HG02885 (cell line): ENCODE data around the gene TLR1.
A peak's percentile ranks its signal among the peaks of the same experiment; 100 is the strongest.
"Not testable (repeated sequence)": the region's sequence is repeated elsewhere in the genome, so short reads cannot be mapped to it uniquely, and the experiment has no call there.

Experiments used
- ATAC-seq: cut with Tn5 transposase; IDR thresholded peaks from one replicate; pipeline ENCODE4 v1.9.1; 2021; ENCODE audit warnings: mild to moderate bottlenecking; ENCODE audit not compliant: unreplicated experiment, poor library complexity

Gene TLR1

DNA sequence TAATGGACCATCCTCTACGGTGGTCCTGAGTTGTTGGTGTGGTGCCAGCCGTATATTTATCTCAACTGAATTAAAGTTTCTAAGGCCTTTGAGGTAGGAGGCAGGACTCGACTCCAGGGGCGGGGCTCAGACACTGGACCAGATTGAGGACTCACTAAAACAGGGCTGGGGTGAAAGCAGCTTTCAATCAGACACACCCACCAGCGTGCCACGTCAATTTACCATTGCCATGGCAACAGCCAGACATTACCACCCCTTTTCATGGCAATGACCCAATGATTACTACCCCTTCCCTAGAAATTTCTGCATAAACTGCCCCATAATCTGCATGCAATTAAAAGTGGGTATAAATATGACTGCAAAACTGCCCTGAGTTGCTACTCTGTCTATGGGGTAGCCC lies 6.7 kb upstream of the TLR1 start:
- ATAC-seq = no peak

GRCh38 chr4:38807462-38807861 lies 2.9 kb upstream of the TLR1 start:
- not testable (repeated sequence) for ATAC-seq

GRCh38 chr4:38806251-38806650 lies 1.7 kb upstream of the TLR1 start:
- not testable (repeated sequence) for ATAC-seq

DNA sequence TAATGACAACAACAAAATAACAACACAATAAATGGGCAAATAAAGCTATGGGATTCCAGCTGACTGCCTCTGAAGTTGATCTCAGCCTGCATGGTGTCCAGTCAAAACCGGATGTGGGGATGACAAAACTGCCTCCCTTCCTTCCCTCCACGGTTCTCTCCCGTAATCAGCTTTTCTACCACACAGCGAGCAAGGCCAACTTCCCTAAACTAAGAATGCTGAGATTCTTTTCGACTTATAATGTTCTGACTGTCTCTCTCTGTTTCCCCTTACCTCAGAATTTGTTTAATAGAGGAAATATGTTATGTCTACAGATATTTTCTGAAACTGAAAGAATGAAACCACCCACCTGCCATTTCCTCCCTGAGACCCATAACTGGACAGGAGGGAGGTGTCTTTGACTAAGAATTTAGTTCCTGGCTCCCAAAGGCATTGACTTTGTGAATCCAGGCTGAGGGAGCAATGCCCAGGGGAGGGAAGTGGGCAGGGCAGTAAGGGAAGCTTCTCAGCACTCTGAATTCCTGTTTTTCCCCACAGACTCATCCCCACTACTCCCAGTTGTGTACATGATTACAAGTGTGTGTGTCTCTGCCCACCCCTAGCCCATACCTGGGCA lies 1.0 kb upstream of the TLR1 start:
- ATAC-seq = peak; percentile 81

GRCh38 chr4:38803833-38804653 lies 548 bp downstream of the TLR1 start:
- ATAC-seq = peak; percentile 73

DNA sequence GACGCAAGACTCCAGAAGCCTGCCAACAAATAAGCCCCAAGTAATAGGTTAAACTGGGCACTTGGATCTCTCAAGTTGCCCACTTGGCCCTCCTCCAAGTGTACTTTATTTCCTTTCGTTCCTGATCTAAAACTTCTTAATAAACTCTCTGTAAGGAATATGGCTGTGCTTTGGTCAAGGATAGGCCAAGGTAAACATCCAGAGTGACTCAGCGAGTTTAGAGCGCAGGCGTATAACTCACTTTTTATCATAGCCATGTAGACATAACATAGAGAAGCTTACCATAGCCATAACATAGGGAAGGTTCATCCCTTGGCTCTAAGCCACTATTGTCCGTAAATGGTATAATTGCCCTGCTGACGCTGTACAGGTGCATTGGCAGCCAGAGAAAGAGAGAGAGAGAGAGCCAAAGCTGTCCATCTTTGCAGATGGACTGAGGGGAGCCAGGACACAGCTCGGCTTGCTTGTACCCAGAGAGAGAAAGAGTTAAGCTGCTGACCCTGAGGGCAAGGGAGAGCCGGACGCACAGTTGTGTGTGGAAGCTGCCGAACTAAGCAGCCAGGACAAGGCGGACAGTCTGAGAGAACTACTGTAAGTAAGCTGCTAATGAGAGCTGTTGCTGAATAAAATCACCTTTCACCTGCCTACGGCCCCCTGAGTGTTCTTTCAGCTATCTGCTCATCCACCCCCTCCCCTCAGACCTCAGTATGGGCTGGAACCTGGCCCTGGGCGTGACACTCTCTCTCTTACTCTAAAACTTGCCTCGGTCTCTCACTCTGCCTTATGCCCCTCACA lies 1.8 kb downstream of the TLR1 start:
- ATAC-seq = no peak

GRCh38 chr4:38800961-38801450 lies 3.6 kb downstream of the TLR1 start:
- ATAC-seq = no peak

DNA sequence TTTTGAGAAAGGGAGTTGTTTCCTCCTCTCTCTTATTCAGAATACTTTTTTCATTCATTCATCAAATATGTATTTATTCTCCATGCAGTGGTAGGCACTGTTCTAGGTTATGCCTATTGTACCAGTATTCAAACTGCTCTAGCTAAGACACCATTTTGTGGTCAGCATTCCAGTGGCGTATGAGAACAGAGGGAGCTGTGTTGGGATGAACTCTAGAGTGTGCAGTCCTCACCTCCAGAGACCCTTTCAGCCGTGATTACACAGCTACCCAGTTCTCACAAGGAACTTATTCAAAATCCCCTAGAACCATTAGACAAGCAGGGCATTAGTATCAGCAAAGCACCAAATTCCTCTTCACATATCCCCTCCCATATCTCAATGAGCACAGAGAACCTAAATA lies 4.2 kb downstream of the TLR1 start:
- ATAC-seq = no peak

DNA sequence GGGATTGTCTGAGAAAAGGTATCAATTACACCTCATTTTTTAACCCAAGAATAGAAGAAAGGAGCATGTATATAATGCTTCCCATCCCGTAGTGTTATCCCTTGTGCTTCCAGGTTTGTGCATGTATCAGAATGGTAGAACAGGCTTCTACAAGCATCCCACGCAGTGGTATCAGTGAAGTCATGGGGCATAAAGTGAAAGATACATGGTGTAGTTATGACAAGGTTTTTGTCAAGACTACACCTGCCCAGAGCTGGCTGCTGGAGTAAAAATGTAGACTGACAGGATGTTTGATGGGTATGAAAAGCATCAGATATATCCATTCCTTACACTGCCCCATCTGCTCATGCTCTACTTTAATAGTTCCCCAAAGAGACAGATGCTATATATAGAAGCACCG lies 9.5 kb downstream of the TLR1 start:
- ATAC-seq = no peak

GRCh38 chr4:38794051-38794450 lies 10.5 kb downstream of the TLR1 start:
- no peak for ATAC-seq

DNA sequence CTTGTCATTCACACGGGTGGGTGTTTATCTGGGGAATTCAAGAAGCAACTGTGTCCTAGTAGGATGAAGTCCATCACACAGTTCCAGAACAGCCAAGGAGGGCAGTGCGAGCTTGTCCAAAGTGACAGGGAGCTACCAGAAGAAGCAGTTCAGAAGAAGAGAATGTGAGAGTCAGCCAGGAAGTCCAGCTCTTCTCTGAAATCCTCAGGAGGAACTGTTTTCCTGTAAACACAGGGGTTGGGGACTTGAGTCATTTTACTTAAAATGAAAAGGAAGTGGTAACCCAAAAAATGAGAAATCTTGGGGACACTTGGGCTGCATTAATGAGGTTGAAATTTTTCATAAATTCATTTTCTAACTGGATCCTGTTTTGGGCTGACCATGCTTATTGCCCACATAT lies 13.6 kb downstream of the TLR1 start:
- no peak for ATAC-seq

GRCh38 chr4:38788317-38788716 lies 16.3 kb downstream of the TLR1 start:
- ATAC-seq = no peak

GRCh38 chr4:38787693-38788092 lies 16.9 kb downstream of the TLR1 start:
- no peak for ATAC-seq

GRCh38 chr4:38785901-38786402 lies 18.6 kb downstream of the TLR1 start:
- peak; percentile 68 for ATAC-seq

DNA sequence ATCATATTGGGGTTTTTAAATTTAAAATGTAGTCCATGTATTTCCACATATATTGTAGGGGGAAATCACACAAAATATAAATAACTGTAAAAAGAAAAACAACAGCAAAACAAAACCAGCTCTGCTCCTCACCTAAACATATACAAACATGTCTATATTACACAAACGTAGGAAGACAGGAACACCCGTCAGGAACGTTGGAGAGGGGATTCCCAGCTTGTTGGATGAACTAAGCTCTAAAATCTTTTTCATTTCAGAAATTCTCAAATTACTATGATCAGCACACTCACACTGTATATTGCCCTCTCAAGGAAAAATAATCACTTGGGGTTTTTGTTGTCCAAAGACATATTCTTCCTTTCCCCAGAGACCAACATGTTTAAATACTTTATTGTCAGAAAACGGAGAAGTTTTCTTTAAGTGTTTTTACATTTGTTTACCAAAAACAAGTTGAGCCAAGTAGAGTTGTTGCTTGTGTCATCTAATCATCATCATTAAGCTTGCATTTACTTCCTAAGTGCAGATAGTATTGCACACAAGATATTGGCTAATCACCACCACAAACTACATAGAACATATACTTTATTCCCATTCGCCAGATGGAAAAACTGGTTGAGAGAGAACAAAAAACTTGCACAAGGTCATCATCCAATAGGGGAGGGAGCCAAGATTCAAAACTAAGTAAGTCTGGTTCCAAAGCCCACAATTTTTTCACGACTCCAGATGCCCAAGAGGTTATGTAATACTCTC lies 19.4 kb downstream of the TLR1 start:
- ATAC-seq = no peak

DNA sequence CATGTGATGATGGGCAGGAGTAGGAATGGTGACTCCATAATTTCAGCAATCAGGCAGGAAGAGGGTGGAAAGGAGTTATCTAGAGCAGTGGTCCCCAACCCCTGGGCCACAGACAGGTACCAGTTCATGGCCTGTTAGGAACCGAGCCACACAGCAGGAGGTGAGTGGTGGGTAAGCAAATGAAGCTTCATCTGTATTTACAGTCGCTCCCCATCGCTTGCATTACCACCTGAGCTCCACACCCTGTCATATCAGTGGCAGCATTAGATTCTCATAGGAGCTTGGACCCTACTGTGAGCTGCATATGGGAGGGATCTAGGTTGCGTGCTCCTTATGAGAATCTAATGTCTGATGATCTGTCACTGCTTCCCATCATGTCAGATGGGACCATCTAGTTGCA lies 20.4 kb downstream of the TLR1 start:
- no peak for ATAC-seq

DNA sequence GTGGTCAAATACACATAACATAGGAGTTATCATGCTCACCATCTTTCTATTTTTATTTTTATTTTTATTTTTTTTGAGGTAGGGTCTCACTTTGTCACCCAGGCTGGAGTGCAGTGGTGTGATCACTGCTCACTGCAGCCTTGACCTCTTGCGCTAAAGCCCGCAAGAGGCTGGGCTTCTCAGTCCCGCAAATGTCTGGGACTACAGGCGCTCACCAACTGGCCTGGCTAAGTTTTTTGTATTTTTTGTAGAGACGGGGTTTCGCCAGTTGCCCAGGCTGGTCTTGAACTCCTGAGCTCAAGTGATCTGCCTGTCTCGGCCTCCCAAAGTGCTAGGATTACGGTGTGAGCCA lies 21.5 kb downstream of the TLR1 start:
- no peak for ATAC-seq

- ATAC-seq = peak; percentile 72
These were observed 22.0 kb downstream of the TLR1 start, which contains the start of gene TLR10 for GRCh38 chr4:38782452-38783108. TSS of gene TLR10 (minus strand) at chr4:38782990. CDS start at chr4:38775590, 7,400 bp downstream.

- ATAC-seq = peak; percentile 36
These were observed 22.7 kb downstream of the TLR1 start for GRCh38 chr4:38781854-38782261.
